Jurkat, Clone E6-1 (cell line): Measurements from ENCODE around the gene IL15RA.
"Not testable (repeated sequence)": the region's sequence is repeated elsewhere in the genome, so short reads cannot be mapped to it uniquely, and the experiment has no call there.

ENCODE experiments used
- DNase-seq: peaks from one replicate; pipeline ENCODE4 v3.0.0-alpha.2; 2011; ENCODE audit warnings: low read depth, low spot score
- H3K4me3 ChIP-seq: 2 replicates; pipeline ENCODE4 v1.5.1; 2011; ENCODE audit warnings: mild to moderate bottlenecking, low read length, control low read depth, moderate library complexity

Gene IL15RA

DNA sequence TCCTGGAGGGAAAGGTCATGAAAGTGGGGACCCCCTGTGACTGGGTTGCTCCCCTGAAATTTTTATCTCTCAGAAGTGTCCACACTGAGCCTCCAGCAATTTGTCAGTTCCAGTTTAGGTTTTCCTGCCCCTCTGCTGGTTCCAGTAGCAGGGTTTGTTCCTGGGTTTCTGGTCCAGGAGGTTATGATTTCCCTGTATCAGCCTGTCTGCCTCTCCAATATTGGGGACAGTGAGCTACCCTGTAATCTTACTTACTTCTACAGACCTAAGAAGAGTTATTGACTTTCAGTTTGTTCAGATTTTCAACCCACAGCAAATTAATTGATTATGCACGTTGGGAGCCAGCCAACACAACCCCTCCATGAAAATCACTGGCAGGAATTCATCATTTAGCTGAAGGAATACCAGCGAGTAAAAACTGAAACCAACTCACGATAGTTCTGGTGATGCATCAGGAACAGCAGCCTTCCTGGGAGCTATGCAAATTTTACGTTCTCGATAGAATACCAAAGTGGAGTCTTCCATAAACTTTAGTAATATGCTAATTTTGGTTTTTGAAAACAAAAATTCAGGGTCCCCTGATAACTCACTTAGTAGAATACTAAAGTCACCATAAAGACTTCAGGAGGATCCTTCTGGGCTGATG, 31.3 kb upstream of the IL15RA start:
- no peak overlapping the region for H3K4me3 ChIP-seq
- no peak for DNase-seq

DNA sequence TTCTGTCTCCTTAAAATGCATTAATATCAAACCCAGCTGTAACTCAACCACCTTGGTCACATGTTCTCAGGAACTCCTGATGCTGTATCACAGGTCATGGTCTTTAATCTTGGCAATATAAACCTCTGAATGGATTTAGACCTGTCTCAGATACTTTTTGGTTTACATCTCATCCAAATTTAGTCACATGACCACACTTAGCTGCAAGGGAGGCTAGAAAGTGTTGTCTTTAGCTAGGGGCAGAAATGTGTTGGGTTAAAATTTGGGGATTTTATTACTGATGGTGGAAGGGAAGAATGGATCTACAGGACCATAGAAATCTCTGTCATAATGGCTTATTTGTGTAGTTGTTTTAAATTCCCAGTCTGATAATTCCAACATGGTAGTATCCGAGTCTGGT, 29.6 kb upstream of the IL15RA start:
- DNase-seq = no peak
- H3K4me3 ChIP-seq = no peak overlapping the region

DNA sequence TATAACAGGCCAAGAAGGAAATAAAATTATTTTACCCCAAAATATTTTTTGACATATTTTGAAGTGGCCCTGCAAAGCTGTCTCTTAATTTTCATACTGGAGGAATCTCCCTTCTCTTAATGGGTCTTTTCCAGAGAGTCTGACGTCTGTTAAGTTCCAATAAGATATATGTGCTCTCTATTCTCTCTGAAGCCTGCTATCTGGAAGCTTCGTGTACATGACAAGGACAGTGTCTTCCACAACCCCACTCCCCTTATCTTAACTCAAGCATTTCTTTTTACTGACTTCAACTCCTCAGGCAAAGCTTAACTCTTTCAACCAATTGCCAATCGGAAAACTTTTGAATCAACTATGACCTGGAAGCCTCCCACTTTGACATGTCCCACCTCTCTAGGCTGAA, 29.2 kb upstream of the IL15RA start:
- no peak for DNase-seq
- no peak overlapping the region for H3K4me3 ChIP-seq

- no peak for DNase-seq
- no peak overlapping the region for H3K4me3 ChIP-seq
These were observed 28.6 kb upstream of the IL15RA start for GRCh38 chr10:6005856-6006395.

DNA sequence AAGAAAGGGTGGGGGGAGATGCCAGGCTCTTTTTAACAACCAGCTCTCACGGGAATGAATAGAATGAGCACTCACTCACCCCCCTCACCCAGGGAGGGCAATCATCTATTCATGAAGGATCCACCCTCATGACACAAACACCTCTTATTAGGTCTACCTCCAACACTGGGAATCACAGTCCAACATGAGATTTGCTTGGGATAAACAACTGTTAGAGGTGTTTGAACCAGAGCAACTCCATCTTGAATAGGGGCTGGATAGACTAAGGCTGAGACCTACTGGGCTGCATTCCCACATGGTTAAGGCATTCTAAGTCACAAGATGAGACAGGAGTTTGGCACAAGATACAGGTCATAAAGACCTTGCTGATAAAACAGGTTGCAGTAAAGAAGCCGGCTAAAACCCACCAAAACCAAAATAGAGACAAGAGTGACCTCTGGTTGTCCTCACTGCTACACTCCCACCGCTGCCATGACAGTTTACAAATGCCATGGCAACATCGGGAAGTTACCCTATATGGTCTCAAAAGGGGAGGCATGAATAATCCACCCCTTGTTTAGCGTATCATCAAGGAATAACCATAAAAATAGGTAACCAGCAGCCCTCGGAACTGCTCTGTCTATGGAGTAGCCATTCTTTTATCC, 27.9 kb upstream of the IL15RA start:
- not testable (repeated sequence) for H3K4me3 ChIP-seq

GRCh38 chr10:6002809-6003510, 25.6 kb upstream of the IL15RA start:
- DNase-seq = no peak
- H3K4me3 ChIP-seq = no peak overlapping the region

More for the DNA sequence above, 27.9 kb upstream of the IL15RA start:
- DNase-seq = not testable (repeated sequence)

DNA sequence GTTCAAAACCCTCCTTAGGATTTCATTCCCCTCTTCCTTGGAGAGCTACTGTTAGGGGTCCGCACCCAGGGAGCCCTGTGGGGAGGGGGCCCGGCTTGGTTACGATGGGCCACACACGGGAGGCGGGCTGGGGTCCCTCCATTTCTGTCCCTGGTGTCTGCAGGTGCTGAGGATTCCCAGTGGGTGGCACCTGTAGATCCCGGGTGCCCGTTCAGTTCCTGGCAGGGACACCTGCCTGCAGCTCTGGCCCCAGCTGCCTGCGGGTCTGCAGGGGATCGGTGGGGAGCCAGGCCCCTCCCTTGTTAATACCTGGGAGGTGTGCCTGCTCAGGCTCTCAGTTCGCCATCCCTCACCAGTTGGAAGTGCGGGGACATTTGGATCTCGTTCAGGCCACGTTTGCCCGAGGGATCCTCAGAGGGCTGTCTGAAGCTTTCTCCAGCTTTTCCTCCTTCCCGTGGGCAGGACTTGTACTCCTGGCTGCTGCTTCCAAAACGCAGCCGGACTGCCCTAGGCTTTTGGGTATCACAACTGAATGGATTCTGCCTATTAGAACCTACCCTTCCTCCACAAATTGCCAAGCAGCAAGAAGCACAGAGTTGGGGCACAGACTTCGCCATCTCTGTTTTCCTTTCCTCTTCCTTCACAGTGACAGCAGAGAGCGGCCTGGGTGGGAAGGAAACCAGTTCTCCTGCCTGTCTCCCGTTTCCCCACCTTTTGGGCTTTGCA, 22.3 kb upstream of the IL15RA start:
- DNase-seq = no peak
- H3K4me3 ChIP-seq = no peak overlapping the region

DNA sequence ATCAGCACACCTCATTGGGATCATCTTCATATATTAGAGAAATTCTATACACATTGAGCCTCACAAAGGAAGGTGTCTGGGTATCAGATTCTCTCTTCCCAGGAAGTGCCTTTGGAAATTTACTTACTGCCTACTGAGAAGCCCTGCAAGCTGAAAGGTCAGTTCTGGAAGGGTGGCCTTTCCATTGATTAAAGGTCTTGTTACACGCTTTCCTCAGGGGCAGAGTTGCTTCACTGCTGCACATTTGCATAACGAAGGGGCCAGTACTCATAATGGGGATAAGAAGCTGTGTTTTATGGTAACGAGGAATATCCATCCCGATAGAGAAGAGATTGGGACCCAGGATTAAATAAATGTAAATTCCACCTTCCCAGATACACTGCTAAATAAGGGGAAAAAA, 19.4 kb upstream of the IL15RA start:
- H3K4me3 ChIP-seq = no peak overlapping the region
- DNase-seq = no peak

GRCh38 chr10:5992398-5992797, 15.1 kb upstream of the IL15RA start:
- no peak overlapping the region for H3K4me3 ChIP-seq
- DNase-seq = no peak

DNA sequence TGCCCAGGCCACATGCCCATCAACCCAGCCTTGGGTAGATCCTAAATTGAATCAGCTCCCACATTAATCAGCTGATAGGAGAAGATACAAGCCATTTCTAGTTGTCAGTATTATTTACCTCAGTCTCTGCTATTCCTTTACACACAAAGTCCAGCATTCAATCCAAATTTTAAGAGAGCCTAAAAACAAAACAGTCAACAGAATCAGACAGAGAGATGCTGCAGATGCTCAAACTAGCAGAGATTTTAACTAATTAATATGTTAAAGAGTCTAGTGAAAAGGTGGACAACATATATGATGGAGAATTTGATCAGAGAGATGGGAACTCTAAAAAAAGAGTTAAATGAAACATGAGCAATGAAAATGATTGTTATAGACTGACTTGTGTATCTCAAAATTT, 14.4 kb upstream of the IL15RA start:
- DNase-seq = no peak
- no peak overlapping the region for H3K4me3 ChIP-seq

DNA sequence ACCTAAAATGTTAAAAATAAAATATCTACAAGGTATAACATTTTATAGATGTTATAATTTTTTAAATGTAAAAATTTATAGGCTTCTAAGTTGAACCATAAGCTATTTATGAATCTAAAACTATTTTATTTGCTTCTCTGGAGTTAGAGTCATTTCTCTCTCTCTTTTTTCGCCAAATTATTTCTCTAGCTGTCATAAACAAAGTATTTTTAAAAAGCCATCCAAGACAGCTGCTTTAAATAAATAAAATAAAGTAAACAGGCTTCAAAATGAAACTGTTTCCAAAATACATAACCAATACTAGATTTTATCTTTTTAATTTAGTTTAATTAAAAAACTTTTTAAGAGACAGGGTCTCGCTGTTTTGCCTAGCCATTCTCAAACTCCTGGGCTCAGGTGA, 12.4 kb upstream of the IL15RA start:
- H3K4me3 ChIP-seq = no peak overlapping the region
- DNase-seq = no peak

DNA sequence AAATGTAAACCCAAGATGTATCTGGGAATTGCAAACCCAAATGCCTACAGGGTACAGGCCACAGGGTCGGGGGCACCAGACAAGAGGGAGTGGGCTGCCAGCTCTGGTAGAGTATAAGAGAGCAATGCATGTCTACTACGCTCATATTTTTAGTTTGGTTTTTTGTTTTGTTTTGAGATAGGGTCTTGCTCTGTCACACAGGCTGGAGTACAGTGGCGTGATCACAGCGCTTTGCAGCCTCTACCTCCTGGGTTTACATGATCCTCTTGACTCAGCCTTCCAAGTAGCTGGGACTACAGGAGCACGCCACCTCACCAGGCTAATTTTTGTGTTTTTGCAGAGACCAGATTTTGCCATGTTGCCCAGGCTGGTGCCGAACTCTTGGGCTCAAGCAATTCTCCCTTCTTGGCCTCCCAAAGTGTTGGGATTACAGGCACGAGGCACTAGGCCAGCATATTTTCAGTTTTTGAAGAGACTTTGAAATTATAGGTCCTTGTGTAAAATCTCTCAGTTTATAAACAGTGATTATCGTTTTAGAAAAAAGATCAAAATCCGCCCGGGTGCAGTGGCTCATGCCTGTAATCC, 11.1 kb upstream of the IL15RA start:
- H3K4me3 ChIP-seq = no peak overlapping the region
- no peak for DNase-seq

DNA sequence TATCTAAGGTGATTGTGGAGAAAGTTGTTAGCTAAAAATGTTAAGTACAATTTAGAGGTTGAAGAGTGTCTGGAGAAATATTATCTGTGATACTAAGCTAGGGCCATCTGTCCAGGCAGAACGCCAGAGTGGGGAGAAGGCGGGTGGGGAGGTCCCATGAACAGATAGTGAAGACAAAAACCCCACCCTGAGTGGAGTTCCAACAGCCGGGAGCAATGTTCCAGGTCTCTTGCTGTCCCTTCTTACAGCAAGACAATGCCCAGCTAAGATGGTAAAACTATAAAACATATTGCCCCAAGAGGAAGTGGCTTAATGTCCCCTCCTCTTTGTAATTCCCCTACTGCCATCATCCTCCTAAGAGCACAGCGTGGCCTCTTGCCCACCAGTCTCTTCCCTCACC, 10.4 kb upstream of the IL15RA start:
- DNase-seq = no peak
- no peak overlapping the region for H3K4me3 ChIP-seq

GRCh38 chr10:5985029-5985428, 7.7 kb upstream of the IL15RA start:
- no peak overlapping the region for H3K4me3 ChIP-seq
- no peak for DNase-seq

DNA sequence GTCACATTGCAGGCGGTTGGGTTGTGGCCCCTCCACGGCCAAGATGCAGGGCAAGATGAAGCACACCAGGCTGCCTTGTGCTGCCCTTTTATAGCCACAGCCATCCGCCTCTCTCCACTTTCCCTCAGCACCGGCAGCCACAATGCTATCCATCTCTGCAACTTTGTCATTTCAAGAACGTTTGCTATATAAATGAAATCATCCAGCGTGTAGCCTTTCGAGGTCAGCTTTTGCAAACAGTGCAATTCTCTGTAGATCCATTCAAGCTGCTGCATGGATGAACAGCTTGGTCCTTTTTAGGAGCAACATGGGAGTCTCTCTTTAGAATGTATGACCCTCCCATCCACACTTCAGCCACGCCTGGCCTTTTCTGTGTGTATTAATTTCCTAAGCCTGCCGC, 6.4 kb upstream of the IL15RA start:
- H3K4me3 ChIP-seq = no peak overlapping the region
- no peak for DNase-seq

DNA sequence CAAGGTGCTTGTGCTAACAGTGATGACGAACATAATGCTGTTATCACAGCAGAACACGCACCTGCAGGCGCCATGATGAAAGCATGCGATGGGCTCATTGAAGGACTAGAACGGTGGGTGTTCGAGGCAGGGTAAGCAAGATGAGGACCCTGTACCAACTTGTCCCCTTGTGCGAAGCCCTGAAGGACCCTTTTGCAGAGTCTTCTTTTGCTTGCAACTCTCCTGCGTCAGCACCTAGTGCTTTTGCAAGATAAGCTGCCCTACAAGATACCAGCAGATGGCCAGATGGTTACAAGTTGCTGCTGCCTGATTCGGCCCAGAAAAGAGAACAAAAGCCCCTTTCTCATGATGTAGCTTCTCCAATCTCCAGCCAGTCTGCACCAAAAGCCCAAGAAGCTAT, 4.2 kb upstream of the IL15RA start:
- H3K4me3 ChIP-seq = no peak overlapping the region
- DNase-seq = no peak

DNA sequence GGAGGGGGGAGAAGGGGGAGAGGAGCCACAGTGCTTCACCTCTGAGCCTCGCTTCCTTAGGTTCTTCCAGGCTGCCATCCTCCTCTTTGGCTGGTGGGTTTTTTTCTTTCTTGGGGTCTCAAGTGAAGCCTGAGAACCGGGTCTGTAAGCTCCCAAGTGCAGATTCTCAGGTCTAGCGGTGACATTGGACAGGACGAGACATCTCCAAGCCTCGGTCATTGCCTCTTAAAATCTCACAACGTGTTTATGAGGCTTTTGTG, 817 bp upstream of the IL15RA start:
- H3K4me3 ChIP-seq = peak overlapping the region; percentile 75
- no peak for DNase-seq

GRCh38 chr10:5976512-5977470, 552 bp downstream of the IL15RA start:
- peak overlapping the region; percentile 75 for H3K4me3 ChIP-seq
- no peak for DNase-seq
